Psoas muscle (tissue), 8 donors: ENCODE data around the gene PROSER2. TPM values are rescaled to one million over a fixed set of nuclear protein-coding genes. Genes with fewer than 3 reads are reported as not detected.

ENCODE experiments used
- ATAC-seq, 4 donors: fragments of 200-7000 bp; cut with Tn5 transposase; one replicate each; pipeline ENCODE4 v1.9.1; 2020; ENCODE audit warnings: moderate library complexity in 3 of 4, mild to moderate bottlenecking in 2 of 4
- DNase-seq, 2 donors: peaks; one replicate each; pipeline ENCODE4 v3.0.0-alpha.2; 2020
- H3K27ac ChIP-seq: fragments of 200-600 bp; one replicate; pipeline ENCODE4 v1.8.0; 2022
- H3K27me3 ChIP-seq, 3 donors: fragments of 200-600 bp in 1 of 3; one replicate each; pipeline versions ENCODE4 v1.6.1 to v1.8.0; 2013 to 2022; ENCODE audit warnings: low read length in 2 of 3, mild to moderate bottlenecking in 2 of 3, moderate library complexity in 1 of 3; ENCODE audit not compliant: insufficient read depth in 3 of 3
- H3K36me3 ChIP-seq, 2 donors: fragments of 200-600 bp in 1 of 2; one replicate each; pipeline versions ENCODE4 v1.6.1 to v1.8.0; 2013 to 2022; ENCODE audit warnings: low read depth in 1 of 2, mild to moderate bottlenecking in 1 of 2, moderate library complexity in 1 of 2; ENCODE audit not compliant: insufficient read depth in 1 of 2
- H3K4me1 ChIP-seq: fragments of 200-600 bp; one replicate; pipeline ENCODE4 v1.8.0; 2022
- H3K4me3 ChIP-seq: fragments of 200-600 bp; one replicate; pipeline ENCODE4 v1.8.0; 2022; ENCODE audit warnings: mild to moderate bottlenecking
- H3K9me3 ChIP-seq: fragments of 200-600 bp; one replicate; pipeline ENCODE4 v1.8.0; 2022
- CTCF ChIP-seq: fragments of 200-600 bp; IDR thresholded peaks from one replicate; pipeline ENCODE4 v1.8.0; 2022; ENCODE audit warnings: antibody characterized with exemption
- WGBS, 3 donors: extraction: QIAGEN DNeasy Blood & Tissue Kit; methylation state at CpG; one replicate each; pipeline versions ENCODE4 v1.1.6 to v1.1.7; 2013; 5-methylcytosine and 5-hydroxymethylcytosine counted together
- intact Hi-C, 2 donors: fragments of 100-400 bp; cut with DNase I; formaldehyde crosslinking; loops; one replicate each; pipeline versions ENCODE4 v1.11.0 to v1.14.2; 2022
- polyA plus RNA-seq, 3 donors: library from polyadenylated mRNA; stranded (reverse); fragments of 200-250 nt; gene quantifications; one replicate each; pipeline ENCODE4 v1.2.3, GENCODE V29; 2013
- total RNA-seq, 4 donors: library from RNA; stranded (reverse); fragmentation: NEBNext Ultra II Directional in 2 of 4; extraction: Animal tissue kit (Norgen Biotek cat#: 25700) in 2 of 4; gene quantifications; one replicate each; pipeline versions ENCODE4 v1.2.1 to v1.2.4, GENCODE V29; 2021 to 2023
- donor health status: healthy with polysubstance abuse.
- donor health status: DM: no; HTN: no; CAD: no; lungs with moderate emphysema.
- donor health status: Bipolar disorder and iron deficiency.
- donor health status: healthy.
- donor health status: DM: yes; HTN: yes; CAD: no.
- donor health status: DM: no; HTN: no; CAD: no.
- donor health status: DM: no; HTN: no; CAD: no.
- donor health status: DM: yes; HTN: yes; CAD: no.

Gene PROSER2
- total and polyA plus RNA-seq, 7 donors: 0.63 to 2.8 (median 1.2) TPM

GRCh38 chr10:11913079-11913641 is 90.0 kb downstream of the PROSER2 start:
- Histone ChIP-seq H3K36me3 (no peaks in the 10 kb centered on the region), H3K4me1 (no peaks in the 10 kb centered on the region), H3K27me3 (no peaks in the 10 kb centered on the region), H3K9me3 (no peaks in the 10 kb centered on the region), H3K27ac (no peak overlapping the region), H3K4me3 (no peak overlapping the region)
- ATAC-seq (no peak), DNase-seq (no peak)
- intact Hi-C loops: no loop called here
- WGBS, 3 donors: 28 to 43% (median 40%) methylated on average over 11 of the region's 11 CpGs
- no peak for TF ChIP-seq CTCF

- intact Hi-C loops: no loop called here
- ATAC-seq (no peak), DNase-seq (no peak)
- Histone ChIP-seq H3K27me3 (no peaks in the 10 kb centered on the region), H3K4me3 (no peak overlapping the region), H3K9me3 (no peaks in the 10 kb centered on the region), H3K4me1 (no peaks in the 10 kb centered on the region), H3K36me3 (peaks cover 7 to 43% of the 10 kb centered on the region in 2 donors), H3K27ac (no peak overlapping the region)
- TF ChIP-seq CTCF: no peak
- 86 to 88% (median 87%) methylated on average over 8 of the region's 8 CpGs for WGBS, 3 donors
Observed at GRCh38 chr10:11918384-11918783, 95.2 kb downstream of the PROSER2 start.

- no peak for DNase-seq
Observed at GRCh38 chr10:11919271-11919670, 96.1 kb downstream of the PROSER2 start.

More at GRCh38 chr10:11919271-11919670, 96.1 kb downstream of the PROSER2 start:
- intact Hi-C loops: no loop called here
- H3K36me3 ChIP-seq: peaks cover 7 to 51% of the 10 kb centered on the region in 2 donors
- no peak for TF ChIP-seq CTCF
- no peaks in the 10 kb centered on the region for H3K27me3 ChIP-seq
- 82 to 88% (median 84%) methylated on average over 7 of the region's 7 CpGs for WGBS, 3 donors
- ATAC-seq: no peak
- H3K4me1 ChIP-seq: no peaks in the 10 kb centered on the region
- no peak overlapping the region for H3K27ac ChIP-seq
- no peaks in the 10 kb centered on the region for H3K9me3 ChIP-seq
- no peak overlapping the region for H3K4me3 ChIP-seq

Other genes starting within 250 kb of the PROSER2 start
- 1 to 10 TPM; 2.8 to 5.4 (median 3.6) TPM for gene USP6NL, start 211.7 kb upstream of the PROSER2 start, total RNA-seq
- gene USP6NL, start 211.7 kb upstream of the PROSER2 start, polyA plus RNA-seq: 1 to 10 TPM; 1.8 to 4.5 (median 2.4) TPM
- gene ECHDC3, start 81.0 kb upstream of the PROSER2 start, total RNA-seq: 100 to 1,000 TPM in 2 of 4 donors, 10 to 100 TPM in 2; 39.9 to 146 (median 84.6) TPM
- gene ECHDC3, start 81.0 kb upstream of the PROSER2 start, polyA plus RNA-seq: 100 to 1,000 TPM in 1 of 3 donors, 10 to 100 TPM in 2; 55.8 to 119 (median 66.9) TPM
- 10 to 100 TPM; 18.9 to 35.1 (median 24.5) TPM for gene UPF2, start 219.5 kb downstream of the PROSER2 start, total RNA-seq
- gene UPF2, start 219.5 kb downstream of the PROSER2 start, polyA plus RNA-seq: 10 to 100 TPM; 12.7 to 31.1 (median 20.1) TPM
- 10 to 100 TPM; 14.1 to 31.7 (median 20.0) TPM for gene DHTKD1, start 245.6 kb downstream of the PROSER2 start, total RNA-seq
- gene DHTKD1, start 245.6 kb downstream of the PROSER2 start, polyA plus RNA-seq: 10 to 100 TPM in 1 of 3 donors, 1 to 10 TPM in 2; 5.8 to 10.4 (median 6.1) TPM